G401.6 (cell line): ENCODE data around the gene BAZ2A.
"Not testable (repeated sequence)": the region's sequence is repeated elsewhere in the genome, so short reads cannot be mapped to it uniquely, and the experiment has no call there.

Experiments
- FAIRE-seq: peaks from 2 replicates; lab custom pipeline; 2012; peaks lifted over from hg19 to GRCh38; lab: Jason Lieb, UNC

Gene BAZ2A

DNA sequence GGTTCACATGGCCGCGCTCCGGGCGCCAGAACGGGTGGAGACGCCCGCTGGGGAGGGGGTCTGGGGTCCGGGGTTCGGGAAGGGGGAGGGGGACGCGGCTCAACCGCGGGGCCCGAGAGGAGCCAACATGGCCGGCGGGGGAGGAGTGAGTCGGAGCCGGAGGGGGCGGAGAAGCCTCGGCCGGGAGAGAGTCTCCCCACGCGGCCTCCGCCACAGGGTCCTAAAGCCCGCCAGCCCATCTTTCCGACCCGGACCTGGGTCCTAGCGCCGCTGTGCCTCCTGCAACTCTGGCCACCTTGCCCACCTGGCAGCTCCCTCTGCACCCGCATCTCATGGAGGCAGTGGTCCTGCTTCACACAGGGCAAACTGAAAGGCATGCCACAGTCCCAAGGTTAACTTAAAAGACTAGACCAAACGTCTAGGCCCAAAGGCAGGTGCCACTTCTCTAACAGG is at the start of gene BAZ2A:
BAZ2A (minus strand) TSS at position 147 of the 453 bp plus-strand sequence. CDS start 12,796 bp downstream, outside the sequence.
- FAIRE-seq, result no peak

- FAIRE-seq, result no peak
Measured at GRCh38 chr12:56678852-56679251, 48.7 kb upstream of the BAZ2A start.

- FAIRE-seq, result no peak
Measured at GRCh38 chr12:56677680-56678079, 47.6 kb upstream of the BAZ2A start.

- no peak for FAIRE-seq
Measured at GRCh38 chr12:56676851-56677580, 46.9 kb upstream of the BAZ2A start.

DNA sequence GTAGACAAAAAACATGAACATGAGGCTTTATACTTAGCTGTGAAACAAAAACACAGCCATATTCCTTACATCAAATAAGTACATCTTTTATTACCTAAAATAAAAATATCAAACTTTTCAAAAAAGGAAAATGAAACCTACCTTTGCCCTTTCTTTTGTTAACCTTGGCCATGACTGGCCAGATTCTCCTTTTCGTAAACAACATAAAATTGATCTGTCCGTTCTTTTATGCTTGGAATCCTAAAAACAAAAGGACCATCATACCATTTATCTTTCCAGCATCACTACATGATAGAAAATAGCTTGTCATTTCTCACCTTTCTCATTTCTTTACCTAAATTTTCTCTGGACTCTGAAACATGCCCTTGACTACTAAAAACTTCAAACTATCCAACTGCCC is 41.5 kb upstream of the BAZ2A start:
- FAIRE-seq, result no peak

- no peak for FAIRE-seq
Measured at GRCh38 chr12:56670836-56671235, 40.7 kb upstream of the BAZ2A start.

DNA sequence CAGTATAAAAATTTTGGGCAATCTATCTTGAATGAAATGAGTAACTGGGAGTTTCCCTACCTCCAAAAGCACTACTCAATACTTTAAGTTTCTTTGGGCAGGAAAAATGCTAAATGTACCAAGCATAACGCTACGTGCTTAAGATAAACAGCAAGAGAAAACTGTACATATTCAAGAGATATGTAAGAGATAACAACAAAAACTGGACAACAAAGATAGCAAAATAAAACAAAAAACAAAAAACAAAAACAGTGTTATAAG is 38.0 kb upstream of the BAZ2A start:
- no peak for FAIRE-seq

- FAIRE-seq, result no peak
Measured at GRCh38 chr12:56661979-56662638, 32.0 kb upstream of the BAZ2A start.

GRCh38 chr12:56661560-56661959 is 31.4 kb upstream of the BAZ2A start:
- FAIRE-seq, result no peak

- no peak for FAIRE-seq
Measured at GRCh38 chr12:56658921-56659320, 28.8 kb upstream of the BAZ2A start.

- no peak for FAIRE-seq
Measured at GRCh38 chr12:56657416-56658379, 27.6 kb upstream of the BAZ2A start.

- not testable (repeated sequence) for FAIRE-seq
Measured at GRCh38 chr12:56653781-56654180, 23.7 kb upstream of the BAZ2A start.

DNA sequence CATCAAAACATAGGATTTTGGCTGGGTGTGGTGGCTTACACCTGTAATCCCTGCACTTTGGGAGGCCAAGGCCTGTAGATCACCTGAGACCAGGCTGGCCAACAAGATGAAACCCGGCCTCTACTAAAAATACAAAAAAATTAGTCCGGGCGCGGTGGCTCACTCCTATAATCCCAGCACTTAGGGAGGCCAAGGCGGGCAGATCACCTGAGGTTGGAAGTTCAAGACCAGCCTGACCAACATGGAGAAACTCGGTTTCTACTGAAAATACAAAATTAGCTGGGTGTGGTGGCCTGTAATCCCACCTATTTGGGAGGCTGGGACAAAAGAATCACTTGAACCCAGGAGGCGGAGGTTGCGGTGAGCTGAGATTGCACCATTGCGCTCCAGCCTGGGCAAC is 17.9 kb upstream of the BAZ2A start:
- not testable (repeated sequence) for FAIRE-seq

DNA sequence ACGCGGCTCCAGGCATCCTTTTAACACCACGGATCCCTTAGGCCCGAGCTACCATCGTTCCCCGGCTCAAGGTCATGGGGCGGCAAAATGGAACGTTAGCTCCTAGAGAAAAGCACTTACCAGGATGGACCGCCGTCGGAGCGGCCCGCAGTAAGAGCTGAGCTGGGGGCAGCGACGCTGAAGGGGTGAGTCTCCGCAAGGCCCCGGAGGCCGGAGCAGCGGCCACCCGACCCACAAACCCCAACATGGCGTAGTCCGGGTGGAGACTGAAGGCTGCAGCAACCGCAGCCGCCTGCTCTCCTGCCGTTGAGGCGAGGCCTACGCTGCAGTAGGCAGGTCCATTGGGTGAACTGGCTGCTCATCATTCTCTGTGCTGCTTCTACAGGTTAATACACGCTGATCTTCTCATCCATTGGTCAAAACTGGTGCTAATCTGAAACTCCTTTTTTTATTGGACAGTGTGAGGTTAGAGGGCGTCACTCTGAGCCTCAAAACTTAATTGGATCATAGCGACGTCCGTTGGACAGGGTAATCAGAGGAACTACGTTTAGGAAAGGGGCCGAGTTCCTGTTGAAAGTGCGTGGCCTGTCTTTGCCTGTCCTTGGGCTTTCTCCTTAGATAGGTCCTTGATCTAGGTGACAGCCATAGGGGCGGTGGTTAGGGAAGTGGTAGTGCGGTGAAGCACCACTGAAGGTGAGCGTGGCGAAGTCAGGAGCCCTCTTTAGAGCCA is 15.8 kb upstream of the BAZ2A start, which contains the start of gene ATP5F1B:
ATP5F1B (minus strand) TSS at position 268 of the 730 bp plus-strand sequence; CDS start at position 247, 21 bp downstream.
- peak; percentile 99 for FAIRE-seq

DNA sequence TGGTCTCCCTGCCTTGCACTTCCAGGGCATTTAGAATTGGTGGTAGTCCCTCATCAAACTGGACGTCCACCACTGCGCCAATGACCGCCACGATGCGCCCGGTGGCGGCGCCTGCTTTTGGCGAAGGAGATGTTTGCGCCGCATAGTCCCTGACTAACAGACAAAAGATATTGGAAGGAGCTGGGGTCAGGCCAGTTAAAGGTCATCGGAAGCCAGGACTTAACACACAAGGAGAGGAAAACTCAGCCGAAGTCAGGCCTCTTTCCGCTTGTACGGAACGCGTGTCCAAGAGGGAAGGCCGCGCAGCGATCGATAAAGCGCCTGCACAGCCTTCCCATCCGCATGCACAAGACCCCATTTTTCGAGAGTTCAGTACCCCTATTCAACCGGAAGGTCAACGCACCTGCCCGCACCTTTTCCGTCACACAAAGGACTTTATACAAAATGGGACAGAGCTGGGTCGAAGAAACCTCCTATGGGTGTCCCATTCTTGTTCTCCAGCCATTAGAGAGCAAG is 15.1 kb upstream of the BAZ2A start:
- no peak for FAIRE-seq

- no peak for FAIRE-seq
Measured at GRCh38 chr12:56644654-56645053, 14.5 kb upstream of the BAZ2A start.

GRCh38 chr12:56641219-56641618 is 11.1 kb upstream of the BAZ2A start:
- no peak for FAIRE-seq

GRCh38 chr12:56637621-56638020 is 7.5 kb upstream of the BAZ2A start:
- no peak for FAIRE-seq

DNA sequence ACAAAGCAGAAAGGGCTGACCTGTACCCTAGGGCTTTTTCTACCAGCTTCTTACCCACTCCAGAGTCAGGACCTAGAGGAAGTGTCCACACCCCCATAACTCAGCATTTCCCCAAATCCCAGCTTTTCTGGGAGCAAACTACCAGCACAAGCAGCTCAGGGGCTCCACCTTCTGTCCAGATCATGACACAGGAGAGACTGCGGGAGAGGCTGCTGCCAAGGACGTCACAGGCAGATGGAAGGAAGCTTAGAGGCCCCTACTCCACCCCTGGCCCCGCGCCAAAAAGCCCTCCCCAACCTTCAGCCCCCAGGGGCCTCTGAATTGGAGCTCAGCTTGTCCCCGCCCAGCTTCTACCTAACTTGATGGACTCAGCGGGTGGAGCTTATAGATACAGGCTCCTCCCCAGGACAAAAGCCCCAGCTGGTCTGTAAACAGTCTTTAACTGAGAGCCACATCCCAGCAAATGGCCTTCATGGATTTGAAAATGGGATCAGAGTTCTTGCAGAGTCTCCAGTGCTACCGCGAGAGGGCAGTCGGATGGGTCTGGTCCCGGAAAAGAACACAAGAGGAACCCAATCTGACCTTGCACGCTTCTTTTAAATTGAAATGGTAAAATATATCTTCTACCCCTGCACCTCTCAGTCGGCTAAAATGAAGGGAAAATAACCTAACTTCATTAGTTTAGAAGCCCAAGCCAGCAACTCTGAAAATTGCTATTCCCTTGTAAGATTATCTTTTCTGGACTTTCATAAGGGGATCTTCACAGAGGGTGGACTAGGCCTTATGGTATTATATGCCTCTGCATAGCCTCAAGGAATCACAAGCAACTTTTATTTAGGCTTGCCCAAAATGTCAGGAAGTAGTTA is 6.8 kb upstream of the BAZ2A start:
- peak; percentile 99 for FAIRE-seq

DNA sequence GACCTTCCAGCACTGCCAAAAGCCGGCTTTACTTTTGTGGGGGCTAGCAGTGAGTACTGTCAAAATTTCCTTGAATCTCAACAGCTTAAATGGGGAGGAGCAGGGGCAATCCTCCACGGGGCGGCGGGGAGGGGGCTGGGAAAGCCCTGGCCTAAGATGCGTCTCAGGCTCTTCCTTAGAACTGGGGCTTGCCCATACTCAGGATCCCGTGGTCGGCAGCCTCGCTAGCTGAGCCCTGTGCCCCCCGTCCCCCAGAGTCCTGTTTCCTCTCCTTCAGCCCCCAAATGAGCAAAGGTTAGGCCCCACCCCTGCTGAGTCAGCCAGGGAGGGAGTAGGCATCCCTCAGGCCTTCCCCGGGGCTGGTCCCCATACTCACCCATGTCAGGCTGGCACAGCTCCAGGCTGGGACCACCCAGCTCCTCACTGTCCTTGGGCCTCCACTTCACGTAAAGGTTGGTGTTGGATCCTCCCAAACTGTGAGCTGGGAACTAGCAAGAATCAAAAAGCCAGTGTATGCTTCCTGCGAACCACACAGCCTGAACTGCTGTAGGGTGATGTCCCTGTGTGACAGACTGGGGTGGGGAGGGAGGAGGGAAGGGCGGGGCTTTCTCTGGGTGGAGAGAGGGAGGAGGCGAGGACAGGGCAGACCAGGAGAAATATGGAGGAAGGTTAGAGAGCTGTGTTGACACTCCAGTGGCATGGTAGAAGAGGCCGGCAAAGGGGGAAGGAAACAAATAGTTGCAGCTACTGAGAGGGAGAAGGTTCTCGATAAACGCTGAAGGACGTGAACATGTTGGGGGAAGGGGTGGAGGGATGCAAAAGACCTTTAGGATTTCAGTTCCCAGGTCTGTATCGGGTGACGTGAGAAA is 5.9 kb upstream of the BAZ2A start:
- no peak for FAIRE-seq
